Suprapubic skin (tissue), 3 donors: Measurements from ENCODE around the gene NFKBIA.

Experiments
- CTCF ChIP-seq, 2 donors: fragments of 200-600 bp in 1 of 2; fragments of 450-650 bp in 1 of 2; sonication (generic) in 1 of 2; IDR thresholded peaks; one replicate each; pipeline ENCODE4 v1.5.1; 2016 to 2019; ENCODE audit warnings: antibody characterized with exemption in 2 of 2, mild to moderate bottlenecking in 1 of 2, moderate library complexity in 1 of 2
- POLR2AphosphoS5 ChIP-seq, 3 donors: sonication (generic); formaldehyde crosslinking; IDR thresholded peaks; one replicate each; pipeline ENCODE4 v1.6.1; 2017; ENCODE audit warnings: antibody characterized with exemption in 3 of 3

- TF ChIP-seq CTCF (IDR thresholded peaks at IDR 0.05) (no peak), POLR2AphosphoS5 (IDR thresholded peaks at IDR 0.05) (no peak)
These were observed 36.4 kb downstream of the NFKBIA start for GRCh38 chr14:35368139-35368460.
